H1 (cell line): ENCODE results near the gene SPOUT1. TPM values are rescaled to one million over a fixed set of nuclear protein-coding genes. Genes with fewer than 3 reads are reported as not detected.
"Not testable (repeated sequence)": the region's sequence is repeated elsewhere in the genome, so short reads cannot be mapped to it uniquely, and the experiment has no call there.

ENCODE experiments used
- CTCF ChIA-PET: fragments of 300-600 bp; sonication (Branson Sonifier 250); formaldehyde crosslinking; loops from one replicate; lab custom pipeline; 2021; ENCODE audit not compliant: partially characterized antibody; lab: Charles Lee
- POLR2A ChIA-PET: fragments of 300-600 bp; sonication (Branson Sonifier 250); formaldehyde crosslinking; loops from one replicate; lab custom pipeline; 2021; ENCODE audit warnings: inconsistent platforms; ENCODE audit not compliant: partially characterized antibody; lab: Charles Lee
- DNase-seq, 2 experiments: peaks; one replicate each; pipeline versions ENCODE4 v3.0.0 to v3.0.0-alpha.2; 2010 to 2022; ENCODE audit warnings: low spot score in 2 of 2, low read depth in 1 of 2, mixed read lengths in 1 of 2
- FAIRE-seq: peaks from 2 replicates; lab custom pipeline; 2011; peaks lifted over from hg19 to GRCh38; lab: Jason Lieb, UNC
- H2AFZ ChIP-seq: 2 replicates; pipeline ENCODE4 v1.8.1; 2012; ENCODE audit warnings: low read length, inconsistent platforms
- H2AK5ac ChIP-seq: 2 replicates; pipeline ENCODE4 v1.6.1; 2013; ENCODE audit warnings: low read depth, low read length
- H2BK120ac ChIP-seq: replicated peaks from 2 replicates; pipeline ENCODE3; 2013; ENCODE audit warnings: low read depth, low read length, inconsistent platforms
- H2BK12ac ChIP-seq: 2 replicates; pipeline ENCODE4 v1.6.1; 2013; ENCODE audit warnings: low read depth, low read length
- H2BK15ac ChIP-seq: 2 replicates; pipeline ENCODE4 v1.6.1; 2013; ENCODE audit warnings: low read length
- H2BK20ac ChIP-seq: 2 replicates; pipeline ENCODE4 v1.6.1; 2013; ENCODE audit warnings: low read length
- H2BK5ac ChIP-seq: 2 replicates; pipeline ENCODE4 v1.6.1; 2013; ENCODE audit warnings: low read depth, low read length
- H3K14ac ChIP-seq: 2 replicates; pipeline ENCODE4 v1.6.1; 2013; ENCODE audit warnings: inconsistent platforms; ENCODE audit not compliant: insufficient read length
- H3K18ac ChIP-seq: 2 replicates; pipeline ENCODE4 v1.6.1; 2013; ENCODE audit warnings: low read length; ENCODE audit errors: extremely low read depth
- H3K23ac ChIP-seq: 2 replicates; pipeline ENCODE4 v1.6.1; 2013; ENCODE audit warnings: inconsistent platforms; ENCODE audit not compliant: insufficient read length
- H3K23me2 ChIP-seq: 2 replicates; pipeline ENCODE4 v1.6.1; 2013; ENCODE audit warnings: low read depth, low read length
- H3K27ac ChIP-seq: 2 replicates; pipeline ENCODE4 v1.6.1; 2011; ENCODE audit warnings: low read depth, low read length, inconsistent platforms
- H3K27me3 ChIP-seq, 4 experiments: replicated peaks in 1 of 4; 1 replicate in 1 of 4; 2 replicates in 3 of 4; pipeline versions ENCODE4 v1.6.1 to v1.8.1; 2011 to 2013; ENCODE audit warnings: low read length in 3 of 4, mild to moderate bottlenecking in 3 of 4, inconsistent platforms in 2 of 4, mixed read lengths in 2 of 4, moderate library complexity in 1 of 4; ENCODE audit not compliant: control insufficient read depth in 3 of 4, insufficient read depth in 3 of 4; ENCODE audit errors: extremely low read depth in 1 of 4
- H3K36me3 ChIP-seq, 4 experiments: 2 replicates each; pipeline versions ENCODE4 v1.6.1 to v1.8.1; 2011 to 2013; ENCODE audit warnings: mild to moderate bottlenecking in 4 of 4, low read length in 3 of 4, moderate library complexity in 2 of 4, control low read depth in 1 of 4, inconsistent platforms in 1 of 4; ENCODE audit not compliant: insufficient read depth in 4 of 4, control insufficient read depth in 2 of 4
- H3K4ac ChIP-seq: replicated peaks from 2 replicates; pipeline ENCODE3; 2013; ENCODE audit warnings: low read length, low read depth, mixed read lengths, inconsistent platforms; ENCODE audit not compliant: insufficient read length
- H3K4me1 ChIP-seq, 4 experiments: replicated peaks in 1 of 4; 1 replicate in 1 of 4; 2 replicates in 3 of 4; pipeline versions ENCODE4 v1.6.1 to v1.8.1; 2011 to 2013; ENCODE audit warnings: low read length in 3 of 4, inconsistent platforms in 2 of 4, mixed read lengths in 1 of 4; ENCODE audit not compliant: insufficient read depth in 4 of 4, control insufficient read depth in 3 of 4
- H3K4me2 ChIP-seq, 2 experiments: 2 replicates each; pipeline versions ENCODE4 v1.6.1 to v1.8.1; 2011 to 2013; ENCODE audit warnings: low read depth in 2 of 2, low read length in 2 of 2, control low read depth in 1 of 2, inconsistent platforms in 1 of 2, mild to moderate bottlenecking in 1 of 2; ENCODE audit not compliant: insufficient read depth in 1 of 2
- H3K4me3 ChIP-seq, 4 experiments: fragments of 200-600, 300-600 bp in 1 of 4; sonication (generic), shearing (Covaris generic), sonication (Bioruptor Twin) in 1 of 4; 2 replicates each; pipeline versions ENCODE4 v1.5.1 to v1.8.1; 2011 to 2016; ENCODE audit warnings: low read length in 4 of 4, low read depth in 3 of 4, control low read depth in 2 of 4, inconsistent platforms in 2 of 4, mild to moderate bottlenecking in 2 of 4, mixed read lengths in 1 of 4, moderate library complexity in 1 of 4; ENCODE audit not compliant: insufficient read depth in 2 of 4; ENCODE audit errors: extremely low read depth in 1 of 4
- H3K56ac ChIP-seq: replicated peaks from 2 replicates; pipeline ENCODE3; 2013; ENCODE audit warnings: low read depth, mild to moderate bottlenecking, mixed read lengths, low read length, inconsistent platforms; ENCODE audit not compliant: insufficient read length
- H3K79me1 ChIP-seq: 2 replicates; pipeline ENCODE4 v1.6.1; 2013; ENCODE audit warnings: low read depth, low read length, control low read depth
- H3K79me2 ChIP-seq, 2 experiments: 2 replicates each; pipeline versions ENCODE4 v1.6.1 to v1.8.1; 2012 to 2013; ENCODE audit warnings: low read length in 2 of 2, mild to moderate bottlenecking in 2 of 2, inconsistent platforms in 1 of 2; ENCODE audit not compliant: insufficient read depth in 2 of 2, control insufficient read depth in 1 of 2
- H3K9ac ChIP-seq, 4 experiments: replicated peaks in 1 of 4; 1 replicate in 1 of 4; 2 replicates in 3 of 4; pipeline versions ENCODE4 v1.6.1 to v1.8.1; 2011 to 2013; ENCODE audit warnings: low read depth in 3 of 4, low read length in 3 of 4, control low read depth in 2 of 4, mild to moderate bottlenecking in 2 of 4, moderate library complexity in 2 of 4, inconsistent platforms in 1 of 4; ENCODE audit errors: extremely low read depth in 1 of 4
- H3K9me3 ChIP-seq, 2 experiments: 2 replicates each; pipeline versions ENCODE4 v1.6.1 to v1.8.1; 2012 to 2013; ENCODE audit warnings: mild to moderate bottlenecking in 2 of 2, moderate library complexity in 2 of 2, control low read depth in 1 of 2, inconsistent platforms in 1 of 2, low read depth in 1 of 2, low read length in 1 of 2, mixed read lengths in 1 of 2; ENCODE audit not compliant: insufficient read depth in 2 of 2
- H4K20me1 ChIP-seq, 2 experiments: replicated peaks in 1 of 2; 2 replicates each; pipeline versions ENCODE3 to v1.8.1; 2011 to 2013; ENCODE audit warnings: inconsistent platforms in 2 of 2, low read length in 2 of 2, mild to moderate bottlenecking in 1 of 2; ENCODE audit not compliant: insufficient read depth in 2 of 2, control insufficient read depth in 1 of 2
- H4K5ac ChIP-seq: 2 replicates; pipeline ENCODE4 v1.6.1; 2013; ENCODE audit warnings: low read length, low read depth, mixed read lengths, inconsistent platforms; ENCODE audit not compliant: insufficient read length
- H4K8ac ChIP-seq: 2 replicates; pipeline ENCODE4 v1.8.0; 2013; ENCODE audit warnings: mild to moderate bottlenecking, moderate library complexity, low read length, inconsistent platforms; ENCODE audit not compliant: insufficient read depth; ENCODE audit errors: extremely low read depth
- H4K91ac ChIP-seq: replicated peaks from 2 replicates; pipeline ENCODE3; 2013; ENCODE audit warnings: low read length, mixed read lengths, inconsistent platforms; ENCODE audit not compliant: insufficient read length
- WGBS, 2 experiments: shearing (Covaris generic) in 1 of 2; methylation state at CpG; one replicate each; pipeline versions ENCODE4 v1.1.6 to v1.1.7; 2013 to 2015; ENCODE audit warnings: low lambda C conversion rate in 2 of 2, mixed read lengths in 2 of 2, inconsistent platforms in 1 of 2, low coverage in 1 of 2, missing lambda C conversion rate in 1 of 2; ENCODE audit not compliant: insufficient replicate concordance in 2 of 2, insufficient coverage in 1 of 2, insufficient read length in 1 of 2; ENCODE audit errors: extremely low coverage in 1 of 2, missing lambda C conversion rate in 1 of 2; 5-methylcytosine and 5-hydroxymethylcytosine counted together
- polyA plus RNA-seq, 7 experiments: library from polyadenylated mRNA; depleted of rRNA in 3 of 7; stranded (reverse) in 5 of 7; unstranded in 2 of 7; fragments of >200 nt in 5 of 7; fragments of 200-250 nt in 2 of 7; gene quantifications; 1 replicate in 5 of 7; 2 replicates in 1 of 7; 4 replicates in 1 of 7; pipeline versions ENCODE4 v1.2.1 to v1.2.3, GENCODE V29; 2011 to 2013; ENCODE audit warnings: missing spikeins in 2 of 7, mixed read lengths in 2 of 7
- total RNA-seq: library from RNA; stranded (reverse); fragmentation: NEBNext Ultra II Directional; extraction: Animal tissue kit (Norgen Biotek cat#: 25700); gene quantifications from 2 replicates; pipeline ENCODE4 v1.2.1, GENCODE V29; 2021

The SPOUT1 gene
- total and polyA plus RNA-seq, 2 of the 8 experiments (the other 6 are each of a cell fraction or from before 2014, with no cell fraction given) = 69.2 to 77.8 TPM

DNA sequence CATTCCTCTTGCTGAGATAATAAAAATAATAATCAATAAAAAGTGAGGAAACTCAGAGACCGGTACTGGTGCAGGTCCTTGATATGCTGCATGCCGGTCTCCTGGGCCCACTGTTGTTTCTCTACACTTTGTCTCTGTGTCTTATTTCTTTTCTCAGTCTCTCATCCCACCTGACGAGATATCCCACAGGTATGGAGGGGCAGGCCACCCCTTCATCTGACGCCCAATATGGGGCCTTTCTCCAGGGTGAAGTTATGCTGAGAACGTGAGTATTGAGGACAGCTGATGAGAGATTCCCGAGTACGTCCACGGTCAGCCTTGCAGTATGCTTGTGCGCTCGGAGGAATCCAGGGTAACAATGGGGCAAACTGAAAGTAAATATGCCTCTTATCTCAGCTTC lies 21.4 kb upstream of the SPOUT1 start:
- WGBS, 2 experiments = 85% methylated on average over 10 of the region's 10 CpGs; no CpG with 5 or more reads in 1 of the 2 experiments
- not testable (repeated sequence) for H3K9ac ChIP-seq, FAIRE-seq

More for the DNA sequence above, 21.4 kb upstream of the SPOUT1 start:
- H4K91ac ChIP-seq, H3K18ac ChIP-seq, DNase-seq, H3K27ac ChIP-seq, H4K8ac ChIP-seq, H3K56ac ChIP-seq, H4K20me1 ChIP-seq, H2BK15ac ChIP-seq, H3K23me2 ChIP-seq, H2BK5ac ChIP-seq, H3K79me1 ChIP-seq, H3K36me3 ChIP-seq, H3K79me2 ChIP-seq, H3K14ac ChIP-seq, H3K27me3 ChIP-seq, H3K4me2 ChIP-seq, H3K23ac ChIP-seq, H2AFZ ChIP-seq, H2BK120ac ChIP-seq, H4K5ac ChIP-seq, H3K4me1 ChIP-seq, H3K4me3 ChIP-seq, H3K4ac ChIP-seq, H2BK12ac ChIP-seq, H2AK5ac ChIP-seq, H2BK20ac ChIP-seq: not testable (repeated sequence)
- peaks cover 8 to 12% of the 10 kb centered on the region in 2 experiments; a peak in 3 of 4 replicates for H3K9me3 ChIP-seq
- ChIA-PET POLR2A (interaction anchor here (1.4 kb wide), 1 partner anchor 30 kb away, joined by 3 read pairs; no protein-coding TSS in a partner anchor), CTCF (interaction anchor here (0.8 to 4.3 kb wide), 8 partner anchors 11 to 156 kb away, joined by 3 to 44 read pairs (median 4); no protein-coding TSS in a partner anchor)
